Heart left ventricle (tissue), 13 donors: ENCODE results near the gene WIPF2.

ENCODE experiments used
- POLR2A ChIP-seq, 2 donors: fragments of 450-650 bp; IDR thresholded peaks; one replicate each; pipeline ENCODE4 v1.6.1; 2017; ENCODE audit warnings: antibody characterized with exemption in 2 of 2, mild to moderate bottlenecking in 2 of 2, moderate library complexity in 2 of 2
- TF ChIP-seq, protein P1 (sequence below), 12 donors: fragments of 200-600 bp; sonication (generic) in 4 of 12; IDR thresholded peaks; one replicate each; pipeline versions ENCODE4 v1.5.0 to v1.8.0; 2018 to 2022; ENCODE audit warnings: antibody characterized with exemption in 12 of 12, mild to moderate bottlenecking in 5 of 12
- donor health status: ischemic (EF 13 %, LVEDD 7.1; RV severe dilation, severe dysfunction).
- donor health status: DM: no; HTN: yes; CAD: no.
- donor health status: DM: no; HTN: no; CAD: no.
- donor health status: ischemic (EF 25% LVEDD 6.9; RV normal size, moderate dysfunction).
- donor health status: ischemic (EF 25% LVEDD 5.7; RV mildly dilated, moderate dysfunction).
- donor health status: ischemic (EF 35%, LVEDD 5.7; RV mildly dilated, moderate dysfunction).
- donor health status: nonischemic (EF 11% LVEDD 7.7; RV severe dilation, severe dysfunction).
- donor health status: DM: yes; HTN: yes; CAD: no.
- donor health status: PGD.
- donor health status: ischemic (EF 29% LVEDD 5.4; RV normal size, mild dysfunction).
- donor health status: nonischemic (EF 23%, LVEDD 6.1; RV moderate dilation, normal function).

DNA sequence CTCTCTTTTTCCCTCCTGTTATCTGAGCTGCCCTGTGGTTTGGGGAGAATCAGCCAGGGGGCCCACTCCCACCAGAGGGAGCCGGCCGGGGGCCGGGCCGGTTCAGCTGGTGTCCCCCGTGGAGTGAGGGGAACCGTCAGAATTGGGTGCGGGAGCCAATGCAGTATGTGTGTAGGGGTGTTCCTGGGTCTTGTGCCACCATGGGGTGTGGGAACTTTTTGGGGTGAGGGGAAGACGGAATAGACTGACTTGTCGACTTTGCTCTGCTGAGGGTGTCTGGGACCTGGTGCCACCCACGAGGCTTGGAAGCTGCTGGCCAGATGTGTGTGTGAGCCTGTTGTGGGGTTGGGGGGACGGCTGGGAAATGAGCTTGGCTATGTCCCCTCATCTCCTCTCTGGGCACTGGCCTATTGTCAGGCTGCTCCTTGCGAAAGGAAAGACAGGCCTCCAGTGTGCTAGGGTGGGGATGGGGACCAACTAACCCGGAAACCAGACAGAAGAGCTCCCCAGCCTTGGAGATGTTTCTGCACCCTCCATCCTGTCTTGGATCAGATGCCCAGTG lies 99.8 kb downstream of the WIPF2 start:
- TF ChIP-seq, protein P1, sequence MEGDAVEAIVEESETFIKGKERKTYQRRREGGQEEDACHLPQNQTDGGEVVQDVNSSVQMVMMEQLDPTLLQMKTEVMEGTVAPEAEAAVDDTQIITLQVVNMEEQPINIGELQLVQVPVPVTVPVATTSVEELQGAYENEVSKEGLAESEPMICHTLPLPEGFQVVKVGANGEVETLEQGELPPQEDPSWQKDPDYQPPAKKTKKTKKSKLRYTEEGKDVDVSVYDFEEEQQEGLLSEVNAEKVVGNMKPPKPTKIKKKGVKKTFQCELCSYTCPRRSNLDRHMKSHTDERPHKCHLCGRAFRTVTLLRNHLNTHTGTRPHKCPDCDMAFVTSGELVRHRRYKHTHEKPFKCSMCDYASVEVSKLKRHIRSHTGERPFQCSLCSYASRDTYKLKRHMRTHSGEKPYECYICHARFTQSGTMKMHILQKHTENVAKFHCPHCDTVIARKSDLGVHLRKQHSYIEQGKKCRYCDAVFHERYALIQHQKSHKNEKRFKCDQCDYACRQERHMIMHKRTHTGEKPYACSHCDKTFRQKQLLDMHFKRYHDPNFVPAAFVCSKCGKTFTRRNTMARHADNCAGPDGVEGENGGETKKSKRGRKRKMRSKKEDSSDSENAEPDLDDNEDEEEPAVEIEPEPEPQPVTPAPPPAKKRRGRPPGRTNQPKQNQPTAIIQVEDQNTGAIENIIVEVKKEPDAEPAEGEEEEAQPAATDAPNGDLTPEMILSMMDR (IDR thresholded peaks at IDR 0.05) = peak in 4 of 12 donors; percentile 7 to 21 (median 12)
- TF ChIP-seq POLR2A (IDR thresholded peaks at IDR 0.05) = no peak
